Stimulated activated CD4-positive, alpha-beta T cell treated with anti-CD3 and anti-CD28 coated beads, Interleukin-12 subunit alpha, Interleukin-12 subunit beta, amount 100 ng/mL, for 24 hours (primary cell): Measurements from ENCODE around the gene PKIG.
"Not testable (repeated sequence)": the region's sequence is repeated elsewhere in the genome, so short reads cannot be mapped to it uniquely, and the experiment has no call there.

Source experiments
- DNase-seq, 2 experiments: peaks; one replicate each; pipeline ENCODE4 v3.0.0-alpha.2; 2020; ENCODE audit warnings: low read depth in 2 of 2

Gene PKIG

GRCh38 chr20:44642203-44643153 is 60.1 kb downstream of the PKIG start:
- no peak for DNase-seq

- DNase-seq = no peak
These were observed 60.8 kb downstream of the PKIG start for GRCh38 chr20:44643154-44643519.

- DNase-seq = peak in 1 of 2 experiments; percentile 20
These were observed 61.3 kb downstream of the PKIG start for GRCh38 chr20:44643596-44644229.

GRCh38 chr20:44644230-44644617 is 61.8 kb downstream of the PKIG start:
- no peak for DNase-seq

GRCh38 chr20:44644667-44645131 is 62.3 kb downstream of the PKIG start:
- DNase-seq = peak in 1 of 2 experiments; percentile 11

- DNase-seq = peak in 1 of 2 experiments; percentile 16
These were observed 63.8 kb downstream of the PKIG start for GRCh38 chr20:44646023-44646640.

GRCh38 chr20:44646641-44647274 is 64.4 kb downstream of the PKIG start:
- DNase-seq = no peak

GRCh38 chr20:44648068-44648467 is 65.7 kb downstream of the PKIG start:
- DNase-seq = no peak

- DNase-seq = no peak
These were observed 66.2 kb downstream of the PKIG start for GRCh38 chr20:44648579-44648978.

GRCh38 chr20:44649126-44649525 is 66.7 kb downstream of the PKIG start:
- no peak for DNase-seq

GRCh38 chr20:44649976-44650375 is 67.6 kb downstream of the PKIG start:
- DNase-seq = no peak

GRCh38 chr20:44650771-44651433 is 68.5 kb downstream of the PKIG start:
- DNase-seq = peak in 1 of 2 experiments; percentile 41

- DNase-seq = no peak
These were observed 69.0 kb downstream of the PKIG start for GRCh38 chr20:44651434-44651683.

- DNase-seq = peak in 1 of 2 experiments; percentile 28
These were observed 69.5 kb downstream of the PKIG start, which contains the start of gene ADA for GRCh38 chr20:44651684-44652423. ADA (minus strand) TSS chr20:44651699; CDS start chr20:44651607, 92 bp downstream.

GRCh38 chr20:44653546-44653945 is 71.2 kb downstream of the PKIG start:
- DNase-seq = no peak

GRCh38 chr20:44654210-44654609 is 71.8 kb downstream of the PKIG start:
- not testable (repeated sequence) for DNase-seq

GRCh38 chr20:44656448-44656847 is 74.1 kb downstream of the PKIG start:
- no peak for DNase-seq

GRCh38 chr20:44657875-44658274 is 75.5 kb downstream of the PKIG start:
- DNase-seq = no peak

- DNase-seq = no peak
These were observed 76.4 kb downstream of the PKIG start for GRCh38 chr20:44658810-44659209.

- no peak for DNase-seq
These were observed 77.6 kb downstream of the PKIG start for GRCh38 chr20:44659931-44660330.

GRCh38 chr20:44660581-44660980 is 78.2 kb downstream of the PKIG start:
- DNase-seq = no peak
